ENCODE data around the gene NRIP3. TPM values are rescaled to one million over a fixed set of nuclear protein-coding genes. Genes with fewer than 3 reads are reported as not detected.
A peak's percentile ranks its signal among the peaks of the same experiment; 100 is the strongest.

The NRIP3 gene
- total and polyA plus RNA-seq, 2 of the 13 experiments (the other 11 are each of a cell fraction or from before 2014, with no cell fraction given): 0.04 to 0.07 TPM

DNA sequence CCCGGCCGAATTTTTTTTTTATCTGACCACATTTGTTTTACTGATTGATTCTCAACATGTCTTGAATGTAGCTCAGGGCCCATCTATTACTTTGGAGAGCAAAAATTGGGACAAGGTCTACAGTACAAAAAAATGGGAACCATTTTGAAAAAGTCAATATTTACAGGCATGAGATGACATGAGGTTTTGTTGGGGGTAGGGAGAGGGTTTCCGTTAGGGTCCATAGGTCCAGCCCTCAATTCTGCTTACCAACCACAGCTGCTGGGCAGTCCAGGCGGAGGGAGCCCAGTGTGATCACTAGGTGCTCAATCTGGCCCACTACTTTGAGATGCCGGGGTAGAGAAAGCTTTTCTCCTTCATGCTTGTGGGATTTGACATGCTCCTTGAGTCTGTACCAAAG, 18.3 kb downstream of the NRIP3 start (continued):
- TF ChIP-seq, protein P1, sequence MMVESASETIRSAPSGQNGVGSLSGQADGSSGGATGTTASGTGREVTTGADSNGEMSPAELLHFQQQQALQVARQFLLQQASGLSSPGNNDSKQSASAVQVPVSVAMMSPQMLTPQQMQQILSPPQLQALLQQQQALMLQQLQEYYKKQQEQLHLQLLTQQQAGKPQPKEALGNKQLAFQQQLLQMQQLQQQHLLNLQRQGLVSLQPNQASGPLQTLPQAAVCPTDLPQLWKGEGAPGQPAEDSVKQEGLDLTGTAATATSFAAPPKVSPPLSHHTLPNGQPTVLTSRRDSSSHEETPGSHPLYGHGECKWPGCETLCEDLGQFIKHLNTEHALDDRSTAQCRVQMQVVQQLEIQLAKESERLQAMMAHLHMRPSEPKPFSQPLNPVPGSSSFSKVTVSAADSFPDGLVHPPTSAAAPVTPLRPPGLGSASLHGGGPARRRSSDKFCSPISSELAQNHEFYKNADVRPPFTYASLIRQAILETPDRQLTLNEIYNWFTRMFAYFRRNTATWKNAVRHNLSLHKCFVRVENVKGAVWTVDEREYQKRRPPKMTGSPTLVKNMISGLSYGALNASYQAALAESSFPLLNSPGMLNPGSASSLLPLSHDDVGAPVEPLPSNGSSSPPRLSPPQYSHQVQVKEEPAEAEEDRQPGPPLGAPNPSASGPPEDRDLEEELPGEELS (CRISPR knock-in tag; IDR thresholded peaks at IDR 0.05): no peak
- TF ChIP-seq BRD4 (CRISPR knock-in tag; IDR thresholded peaks at IDR 0.05) (no peak), ZNF670 (CRISPR knock-in tag; IDR thresholded peaks at IDR 0.05; ENCODE audit: borderline replicate concordance) (no peak), ZNF83 (CRISPR knock-in tag; IDR thresholded peaks at IDR 0.05; ENCODE audit: borderline replicate concordance) (no peak), GTF3A (CRISPR knock-in tag; conservative IDR thresholded peaks at IDR 0.05) (no peak), ZNF17 (CRISPR knock-in tag; IDR thresholded peaks at IDR 0.05) (no peak), CEBPG (CRISPR knock-in tag; IDR thresholded peaks at IDR 0.05) (no peak), CCAR2 (optimal IDR thresholded peaks at IDR 0.05; ENCODE audit: low read depth, low read length) (no peak), ISX (CRISPR knock-in tag; conservative IDR thresholded peaks at IDR 0.05) (no peak), ZNF878 (CRISPR knock-in tag; IDR thresholded peaks at IDR 0.05) (no peak), ZFY (CRISPR knock-in tag; IDR thresholded peaks at IDR 0.05) (no peak), KDM3A (CRISPR knock-in tag; IDR thresholded peaks at IDR 0.05; ENCODE audit: low read depth) (no peak)
- TF ChIP-seq, protein P2, sequence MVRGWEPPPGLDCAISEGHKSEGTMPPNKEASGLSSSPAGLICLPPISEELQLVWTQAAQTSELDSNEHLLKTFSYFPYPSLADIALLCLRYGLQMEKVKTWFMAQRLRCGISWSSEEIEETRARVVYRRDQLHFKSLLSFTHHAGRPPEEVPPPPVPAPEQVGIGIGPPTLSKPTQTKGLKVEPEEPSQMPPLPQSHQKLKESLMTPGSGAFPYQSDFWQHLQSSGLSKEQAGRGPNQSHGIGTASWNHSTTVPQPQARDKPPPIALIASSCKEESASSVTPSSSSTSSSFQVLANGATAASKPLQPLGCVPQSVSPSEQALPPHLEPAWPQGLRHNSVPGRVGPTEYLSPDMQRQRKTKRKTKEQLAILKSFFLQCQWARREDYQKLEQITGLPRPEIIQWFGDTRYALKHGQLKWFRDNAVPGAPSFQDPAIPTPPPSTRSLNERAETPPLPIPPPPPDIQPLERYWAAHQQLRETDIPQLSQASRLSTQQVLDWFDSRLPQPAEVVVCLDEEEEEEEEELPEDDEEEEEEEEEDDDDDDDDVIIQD (CRISPR knock-in tag; IDR thresholded peaks at IDR 0.05; ENCODE audit: low read depth): peak; percentile 77; the same call in 1 of the 2 replicates
- TF ChIP-seq, protein P3, sequence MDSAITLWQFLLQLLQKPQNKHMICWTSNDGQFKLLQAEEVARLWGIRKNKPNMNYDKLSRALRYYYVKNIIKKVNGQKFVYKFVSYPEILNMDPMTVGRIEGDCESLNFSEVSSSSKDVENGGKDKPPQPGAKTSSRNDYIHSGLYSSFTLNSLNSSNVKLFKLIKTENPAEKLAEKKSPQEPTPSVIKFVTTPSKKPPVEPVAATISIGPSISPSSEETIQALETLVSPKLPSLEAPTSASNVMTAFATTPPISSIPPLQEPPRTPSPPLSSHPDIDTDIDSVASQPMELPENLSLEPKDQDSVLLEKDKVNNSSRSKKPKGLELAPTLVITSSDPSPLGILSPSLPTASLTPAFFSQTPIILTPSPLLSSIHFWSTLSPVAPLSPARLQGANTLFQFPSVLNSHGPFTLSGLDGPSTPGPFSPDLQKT (CRISPR knock-in tag; IDR thresholded peaks at IDR 0.05; ENCODE audit: borderline replicate concordance): no peak
- TF ChIP-seq, protein P4, sequence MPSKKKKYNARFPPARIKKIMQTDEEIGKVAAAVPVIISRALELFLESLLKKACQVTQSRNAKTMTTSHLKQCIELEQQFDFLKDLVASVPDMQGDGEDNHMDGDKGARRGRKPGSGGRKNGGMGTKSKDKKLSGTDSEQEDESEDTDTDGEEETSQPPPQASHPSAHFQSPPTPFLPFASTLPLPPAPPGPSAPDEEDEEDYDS (CRISPR knock-in tag; IDR thresholded peaks at IDR 0.05): no peak
- TF ChIP-seq, protein P5, sequence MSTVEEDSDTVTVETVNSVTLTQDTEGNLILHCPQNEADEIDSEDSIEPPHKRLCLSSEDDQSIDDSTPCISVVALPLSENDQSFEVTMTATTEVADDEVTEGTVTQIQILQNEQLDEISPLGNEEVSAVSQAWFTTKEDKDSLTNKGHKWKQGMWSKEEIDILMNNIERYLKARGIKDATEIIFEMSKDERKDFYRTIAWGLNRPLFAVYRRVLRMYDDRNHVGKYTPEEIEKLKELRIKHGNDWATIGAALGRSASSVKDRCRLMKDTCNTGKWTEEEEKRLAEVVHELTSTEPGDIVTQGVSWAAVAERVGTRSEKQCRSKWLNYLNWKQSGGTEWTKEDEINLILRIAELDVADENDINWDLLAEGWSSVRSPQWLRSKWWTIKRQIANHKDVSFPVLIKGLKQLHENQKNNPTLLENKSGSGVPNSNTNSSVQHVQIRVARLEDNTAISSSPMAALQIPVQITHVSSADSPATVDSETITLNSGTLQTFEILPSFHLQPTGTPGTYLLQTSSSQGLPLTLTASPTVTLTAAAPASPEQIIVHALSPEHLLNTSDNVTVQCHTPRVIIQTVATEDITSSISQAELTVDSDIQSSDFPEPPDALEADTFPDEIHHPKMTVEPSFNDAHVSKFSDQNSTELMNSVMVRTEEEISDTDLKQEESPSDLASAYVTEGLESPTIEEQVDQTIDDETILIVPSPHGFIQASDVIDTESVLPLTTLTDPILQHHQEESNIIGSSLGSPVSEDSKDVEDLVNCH (CRISPR knock-in tag; IDR thresholded peaks at IDR 0.05): no peak
- TF ChIP-seq, protein P6, sequence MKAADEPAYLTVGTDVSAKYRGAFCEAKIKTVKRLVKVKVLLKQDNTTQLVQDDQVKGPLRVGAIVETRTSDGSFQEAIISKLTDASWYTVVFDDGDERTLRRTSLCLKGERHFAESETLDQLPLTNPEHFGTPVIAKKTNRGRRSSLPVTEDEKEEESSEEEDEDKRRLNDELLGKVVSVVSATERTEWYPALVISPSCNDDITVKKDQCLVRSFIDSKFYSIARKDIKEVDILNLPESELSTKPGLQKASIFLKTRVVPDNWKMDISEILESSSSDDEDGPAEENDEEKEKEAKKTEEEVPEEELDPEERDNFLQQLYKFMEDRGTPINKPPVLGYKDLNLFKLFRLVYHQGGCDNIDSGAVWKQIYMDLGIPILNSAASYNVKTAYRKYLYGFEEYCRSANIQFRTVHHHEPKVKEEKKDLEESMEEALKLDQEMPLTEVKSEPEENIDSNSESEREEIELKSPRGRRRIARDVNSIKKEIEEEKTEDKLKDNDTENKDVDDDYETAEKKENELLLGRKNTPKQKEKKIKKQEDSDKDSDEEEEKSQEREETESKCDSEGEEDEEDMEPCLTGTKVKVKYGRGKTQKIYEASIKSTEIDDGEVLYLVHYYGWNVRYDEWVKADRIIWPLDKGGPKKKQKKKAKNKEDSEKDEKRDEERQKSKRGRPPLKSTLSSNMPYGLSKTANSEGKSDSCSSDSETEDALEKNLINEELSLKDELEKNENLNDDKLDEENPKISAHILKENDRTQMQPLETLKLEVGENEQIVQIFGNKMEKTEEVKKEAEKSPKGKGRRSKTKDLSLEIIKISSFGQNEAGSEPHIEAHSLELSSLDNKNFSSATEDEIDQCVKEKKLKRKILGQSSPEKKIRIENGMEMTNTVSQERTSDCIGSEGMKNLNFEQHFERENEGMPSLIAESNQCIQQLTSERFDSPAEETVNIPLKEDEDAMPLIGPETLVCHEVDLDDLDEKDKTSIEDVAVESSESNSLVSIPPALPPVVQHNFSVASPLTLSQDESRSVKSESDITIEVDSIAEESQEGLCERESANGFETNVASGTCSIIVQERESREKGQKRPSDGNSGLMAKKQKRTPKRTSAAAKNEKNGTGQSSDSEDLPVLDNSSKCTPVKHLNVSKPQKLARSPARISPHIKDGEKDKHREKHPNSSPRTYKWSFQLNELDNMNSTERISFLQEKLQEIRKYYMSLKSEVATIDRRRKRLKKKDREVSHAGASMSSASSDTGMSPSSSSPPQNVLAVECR (CRISPR knock-in tag; IDR thresholded peaks at IDR 0.05; ENCODE audit: borderline replicate concordance): no peak
